HEK293T (cell line): ENCODE results near the gene CDKN2AIP.
"Not testable (repeated sequence)": the region's sequence is repeated elsewhere in the genome, so short reads cannot be mapped to it uniquely, and the experiment has no call there.

Experiments used
- FOXM1 ChIP-seq: fragments of 450-650 bp; IDR thresholded peaks from 2 replicates; pipeline ENCODE4 v1.6.1; 2017; ENCODE audit warnings: mild to moderate bottlenecking, borderline replicate concordance
- SP1 ChIP-seq: fragments of 450-650 bp; IDR thresholded peaks from 2 replicates; pipeline ENCODE4 v1.6.1; 2017

- not testable (repeated sequence) for TF ChIP-seq SP1, FOXM1
These were observed 38.2 kb downstream of the CDKN2AIP start for GRCh38 chr4:183482515-183483095.
